HAP-1 (cell line): ENCODE measurements around the gene CACUL1.

ENCODE experiments used
- DNase-seq, 2 experiments: peaks; one replicate each; pipeline ENCODE4 v3.0.0-alpha.2; 2016 to 2020; ENCODE audit warnings: low spot score in 2 of 2
- H3K27me3 ChIP-seq: fragments of 250-450 bp; sonication (Bioruptor Pico); 2 replicates; pipeline ENCODE4 v1.5.1; 2020; ENCODE audit warnings: low read depth, mild to moderate bottlenecking, moderate library complexity
- H3K36me3 ChIP-seq: fragments of 250-450 bp; sonication (Bioruptor Pico); replicated peaks from 2 replicates; pipeline ENCODE4 v1.5.1; 2020; ENCODE audit warnings: mild to moderate bottlenecking
- H3K4me1 ChIP-seq: fragments of 250-450 bp; sonication (Bioruptor Pico); 2 replicates; pipeline ENCODE4 v1.5.1; 2020; ENCODE audit warnings: mild to moderate bottlenecking
- H3K4me3 ChIP-seq: fragments of 250-450 bp; sonication (Bioruptor Pico); 2 replicates; pipeline ENCODE4 v1.5.1; 2020; ENCODE audit warnings: mild to moderate bottlenecking, moderate library complexity
- H3K9me3 ChIP-seq: fragments of 250-450 bp; sonication (Bioruptor Pico); 2 replicates; pipeline ENCODE4 v1.5.1; 2020; ENCODE audit warnings: mild to moderate bottlenecking, moderate library complexity
- in situ Hi-C: fragments of 300-500 bp; cut with MboI; formaldehyde crosslinking; loops from 3 replicates; pipeline ENCODE4 v1.14.3; 2020; ENCODE audit warnings: low sequenced_read_pairs, inconsistent platforms, mixed read lengths

The CACUL1 gene

GRCh38 chr10:118781541-118781940 is 26.8 kb upstream of the CACUL1 start:
- Histone ChIP-seq H3K4me3 (no peak overlapping the region), H3K9me3 (no peaks in the 10 kb centered on the region), H3K4me1 (no peaks in the 10 kb centered on the region), H3K27me3 (no peaks in the 10 kb centered on the region), H3K36me3 (no peaks in the 10 kb centered on the region)
- no peak for DNase-seq
- in situ Hi-C loops, result no loop called here

GRCh38 chr10:118778727-118779126 is 24.0 kb upstream of the CACUL1 start:
- H3K9me3 ChIP-seq, result no peaks in the 10 kb centered on the region
- H3K4me1 ChIP-seq, result no peaks in the 10 kb centered on the region
- H3K36me3 ChIP-seq, result no peaks in the 10 kb centered on the region
- no peaks in the 10 kb centered on the region for H3K27me3 ChIP-seq
- in situ Hi-C loops, result no loop called here
- no peak overlapping the region for H3K4me3 ChIP-seq
- no peak for DNase-seq

- in situ Hi-C loops, result no loop called here
- H3K4me1 ChIP-seq, result no peaks in the 10 kb centered on the region
- no peaks in the 10 kb centered on the region for H3K27me3 ChIP-seq
- H3K4me3 ChIP-seq, result no peak overlapping the region
- H3K36me3 ChIP-seq, result no peaks in the 10 kb centered on the region
- DNase-seq, result no peak
- H3K9me3 ChIP-seq, result no peaks in the 10 kb centered on the region
Measured at GRCh38 chr10:118776960-118777359, 22.2 kb upstream of the CACUL1 start.

- in situ Hi-C loops, result no loop called here
- H3K27me3 ChIP-seq, result no peaks in the 10 kb centered on the region
- no peaks in the 10 kb centered on the region for H3K4me1 ChIP-seq
Measured at GRCh38 chr10:118776033-118776432, 21.3 kb upstream of the CACUL1 start.

GRCh38 chr10:118775478-118775877 is 20.7 kb upstream of the CACUL1 start:
- DNase-seq, result no peak
- in situ Hi-C loops, result no loop called here

More at GRCh38 chr10:118776033-118776432, 21.3 kb upstream of the CACUL1 start:
- no peaks in the 10 kb centered on the region for H3K9me3 ChIP-seq
- H3K4me3 ChIP-seq, result no peak overlapping the region
- DNase-seq, result no peak
- no peaks in the 10 kb centered on the region for H3K36me3 ChIP-seq

GRCh38 chr10:118773041-118773440 is 18.3 kb upstream of the CACUL1 start:
- in situ Hi-C loops, result no loop called here
- Histone ChIP-seq H3K4me3 (no peak overlapping the region), H3K9me3 (no peaks in the 10 kb centered on the region)

More at GRCh38 chr10:118775478-118775877, 20.7 kb upstream of the CACUL1 start:
- Histone ChIP-seq H3K4me1 (no peaks in the 10 kb centered on the region), H3K36me3 (no peaks in the 10 kb centered on the region), H3K27me3 (no peaks in the 10 kb centered on the region), H3K9me3 (no peaks in the 10 kb centered on the region), H3K4me3 (no peak overlapping the region)

GRCh38 chr10:118771976-118772375 is 17.2 kb upstream of the CACUL1 start:
- Histone ChIP-seq H3K36me3 (no peaks in the 10 kb centered on the region), H3K9me3 (no peaks in the 10 kb centered on the region), H3K27me3 (no peaks in the 10 kb centered on the region), H3K4me1 (no peaks in the 10 kb centered on the region), H3K4me3 (no peak overlapping the region)
- in situ Hi-C loops, result no loop called here
- DNase-seq, result no peak

More at GRCh38 chr10:118773041-118773440, 18.3 kb upstream of the CACUL1 start:
- DNase-seq, result no peak
- H3K27me3 ChIP-seq, result no peaks in the 10 kb centered on the region
- H3K36me3 ChIP-seq, result no peaks in the 10 kb centered on the region
- no peaks in the 10 kb centered on the region for H3K4me1 ChIP-seq

GRCh38 chr10:118769898-118770600 is 15.3 kb upstream of the CACUL1 start:
- Histone ChIP-seq H3K4me3 (no peak overlapping the region), H3K9me3 (no peaks in the 10 kb centered on the region), H3K36me3 (no peaks in the 10 kb centered on the region), H3K27me3 (no peaks in the 10 kb centered on the region), H3K4me1 (no peaks in the 10 kb centered on the region)
- DNase-seq, result no peak
- in situ Hi-C loops, result no loop called here

GRCh38 chr10:118768041-118768919 is 13.5 kb upstream of the CACUL1 start:
- H3K4me1 ChIP-seq, result no peaks in the 10 kb centered on the region
- DNase-seq, result no peak
- no peak overlapping the region for H3K4me3 ChIP-seq
- no peaks in the 10 kb centered on the region for H3K9me3 ChIP-seq
- H3K36me3 ChIP-seq, result no peaks in the 10 kb centered on the region
- H3K27me3 ChIP-seq, result no peaks in the 10 kb centered on the region; the same call in 1 of the 2 replicates
- in situ Hi-C loops, result no loop called here

- no peak for DNase-seq
- H3K9me3 ChIP-seq, result no peaks in the 10 kb centered on the region
- H3K27me3 ChIP-seq, result no peaks in the 10 kb centered on the region; the same call in 1 of the 2 replicates
- no peaks in the 10 kb centered on the region for H3K36me3 ChIP-seq
- in situ Hi-C loops, result no loop called here
- H3K4me3 ChIP-seq, result no peak overlapping the region
- H3K4me1 ChIP-seq, result no peaks in the 10 kb centered on the region
Measured at GRCh38 chr10:118767297-118768040, 12.7 kb upstream of the CACUL1 start.

GRCh38 chr10:118764195-118764594 is 9.4 kb upstream of the CACUL1 start:
- in situ Hi-C loops, result no loop called here
- Histone ChIP-seq H3K9me3 (no peaks in the 10 kb centered on the region), H3K4me3 (no peak overlapping the region), H3K36me3 (no peaks in the 10 kb centered on the region), H3K27me3 (no peaks in the 10 kb centered on the region; the same call in 1 of the 2 replicates), H3K4me1 (no peaks in the 10 kb centered on the region)
- DNase-seq, result no peak

- Histone ChIP-seq H3K4me1 (no peaks in the 10 kb centered on the region), H3K9me3 (no peaks in the 10 kb centered on the region), H3K4me3 (no peak overlapping the region), H3K36me3 (no peaks in the 10 kb centered on the region), H3K27me3 (no peaks in the 10 kb centered on the region; the same call in 1 of the 2 replicates)
- no peak for DNase-seq
- in situ Hi-C loops, result no loop called here
Measured at GRCh38 chr10:118763202-118763988, 8.6 kb upstream of the CACUL1 start.

- in situ Hi-C loops, result no loop called here
- no peak overlapping the region for H3K4me3 ChIP-seq
- peaks cover 3% of the 10 kb centered on the region; the same call in 1 of the 2 replicates for H3K4me1 ChIP-seq
- H3K36me3 ChIP-seq, result no peaks in the 10 kb centered on the region
- no peaks in the 10 kb centered on the region for H3K9me3 ChIP-seq
- DNase-seq, result no peak
- no peaks in the 10 kb centered on the region; the same call in 1 of the 2 replicates for H3K27me3 ChIP-seq
Measured at GRCh38 chr10:118760265-118760664, 5.5 kb upstream of the CACUL1 start.
